ENCODE data around the gene SH3BP1. TPM values are rescaled to one million over a fixed set of nuclear protein-coding genes. Genes with fewer than 3 reads are reported as not detected.

SH3BP1 gene
- total and polyA plus RNA-seq, 2 of the 13 experiments (the other 11 are each of a cell fraction or from before 2014, with no cell fraction given) = 8.4 to 18.5 TPM

GRCh38 chr22:37684803-37685615 lies 45.5 kb downstream of the SH3BP1 start (continued):
- TF ChIP-seq ZNF234 (CRISPR knock-in tag; conservative IDR thresholded peaks at IDR 0.05) (no peak), HMGXB4 (CRISPR knock-in tag; IDR thresholded peaks at IDR 0.05; ENCODE audit: borderline replicate concordance in 1 of 2, low read depth in 1 of 2) (0 out of 4 replicates have a peak, but pooled peaks of 1 of the 2 experiments have one; percentile 18), ZBTB40 (IDR thresholded peaks at IDR 0.05) (no peak), ZBTB40 (CRISPR knock-in tag; IDR thresholded peaks at IDR 0.05) (no peak), ZMYM3 (CRISPR knock-in tag; IDR thresholded peaks at IDR 0.05) (no peak), GTF3A (CRISPR knock-in tag; conservative IDR thresholded peaks at IDR 0.05) (no peak), ZNF713 (CRISPR knock-in tag; IDR thresholded peaks at IDR 0.05) (no peak), ZNF780A (CRISPR knock-in tag; IDR thresholded peaks at IDR 0.05) (no peak), ZNF34 (CRISPR knock-in tag; IDR thresholded peaks at IDR 0.05; ENCODE audit: borderline replicate concordance) (no peak), ADNP (CRISPR knock-in tag; IDR thresholded peaks at IDR 0.05) (peak; percentile 59; the same call in 1 of the 2 replicates), ZNF264 (CRISPR knock-in tag; IDR thresholded peaks at IDR 0.05) (0 out of 2 replicates have a peak, but pooled peaks have one; percentile 22), SAP130 (CRISPR knock-in tag; IDR thresholded peaks at IDR 0.05; ENCODE audit: low read depth) (peak; percentile 67), HDAC1 (CRISPR knock-in tag; IDR thresholded peaks at IDR 0.05) (0 out of 2 replicates have a peak, but pooled peaks have one; percentile 47), RFX1 (IDR thresholded peaks at IDR 0.05) (no peak), KMT2B (CRISPR knock-in tag; IDR thresholded peaks at IDR 0.05) (no peak), SNAI1 (CRISPR knock-in tag; IDR thresholded peaks at IDR 0.05; ENCODE audit: borderline replicate concordance) (peak; percentile 37; the same call in 1 of the 2 replicates)
- TF ChIP-seq, protein P1, sequence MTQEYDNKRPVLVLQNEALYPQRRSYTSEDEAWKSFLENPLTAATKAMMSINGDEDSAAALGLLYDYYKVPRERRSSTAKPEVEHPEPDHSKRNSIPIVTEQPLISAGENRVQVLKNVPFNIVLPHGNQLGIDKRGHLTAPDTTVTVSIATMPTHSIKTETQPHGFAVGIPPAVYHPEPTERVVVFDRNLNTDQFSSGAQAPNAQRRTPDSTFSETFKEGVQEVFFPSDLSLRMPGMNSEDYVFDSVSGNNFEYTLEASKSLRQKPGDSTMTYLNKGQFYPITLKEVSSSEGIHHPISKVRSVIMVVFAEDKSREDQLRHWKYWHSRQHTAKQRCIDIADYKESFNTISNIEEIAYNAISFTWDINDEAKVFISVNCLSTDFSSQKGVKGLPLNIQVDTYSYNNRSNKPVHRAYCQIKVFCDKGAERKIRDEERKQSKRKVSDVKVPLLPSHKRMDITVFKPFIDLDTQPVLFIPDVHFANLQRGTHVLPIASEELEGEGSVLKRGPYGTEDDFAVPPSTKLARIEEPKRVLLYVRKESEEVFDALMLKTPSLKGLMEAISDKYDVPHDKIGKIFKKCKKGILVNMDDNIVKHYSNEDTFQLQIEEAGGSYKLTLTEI (CRISPR knock-in tag; conservative IDR thresholded peaks at IDR 0.05) = no peak

All from HepG2 (cell line).